Breast epithelium (tissue), 4 donors: ENCODE measurements around the gene CTRB1. TPM values are rescaled to one million over a fixed set of nuclear protein-coding genes. Genes with fewer than 3 reads are reported as not detected.

ENCODE experiments used
- DNase-seq, 2 donors: peaks; one replicate each; pipeline ENCODE4 v3.0.0-alpha.2; 2019; ENCODE audit warnings: low spot score in 2 of 2
- H3K27ac ChIP-seq, 2 donors: fragments of 200-600 bp; sonication (generic) in 1 of 2; one replicate each; pipeline ENCODE4 v1.5.1; 2016 to 2019; ENCODE audit warnings: mild to moderate bottlenecking in 1 of 2
- H3K27me3 ChIP-seq, 2 donors: fragments of 200-600 bp; sonication (generic) in 1 of 2; one replicate each; pipeline versions ENCODE4 v1.5.1 to v1.6.0; 2017 to 2019; ENCODE audit warnings: control low read depth in 1 of 2, mild to moderate bottlenecking in 1 of 2
- H3K36me3 ChIP-seq: fragments of 200-600 bp; one replicate; pipeline ENCODE4 v1.5.1; 2019
- H3K4me1 ChIP-seq, 2 donors: fragments of 200-600 bp; sonication (generic); one replicate each; pipeline ENCODE4 v1.5.1; 2016 to 2019; ENCODE audit warnings: control low read depth in 1 of 2
- H3K4me3 ChIP-seq, 3 donors: fragments of 200-600 bp; sonication (generic); 1 replicate in 2 of 3; 2 replicates in 1 of 3; pipeline ENCODE4 v1.5.1; 2016 to 2019; ENCODE audit warnings: mild to moderate bottlenecking in 3 of 3, moderate library complexity in 2 of 3
- H3K9me3 ChIP-seq, 2 donors: fragments of 200-600 bp; sonication (generic) in 1 of 2; one replicate each; pipeline ENCODE4 v1.5.1; 2016 to 2019; ENCODE audit warnings: control low read depth in 1 of 2
- POLR2A ChIP-seq: fragments of 450-650 bp; IDR thresholded peaks from one replicate; pipeline ENCODE4 v1.6.1; 2016; ENCODE audit warnings: antibody characterized with exemption, mild to moderate bottlenecking, moderate library complexity
- POLR2AphosphoS5 ChIP-seq, 3 donors: sonication (generic); formaldehyde crosslinking; IDR thresholded peaks; one replicate each; pipeline ENCODE4 v1.6.1; 2017; ENCODE audit warnings: antibody characterized with exemption in 3 of 3
- intact Hi-C: fragments of 100-400 bp; cut with DNase I; formaldehyde crosslinking; loops from one replicate; pipeline ENCODE4 v1.15.1; 2023; ENCODE audit warnings: low total_unique reads
- total RNA-seq, 3 donors: library from RNA; depleted of rRNA; stranded (reverse); fragments of >200 nt; gene quantifications; one replicate each; pipeline ENCODE4 v1.1.0, GENCODE V29; 2016
- TF ChIP-seq, protein P1 (sequence below), 3 donors: fragments of 450-650 bp; IDR thresholded peaks; one replicate each; pipeline ENCODE4 v1.5.1; 2016 to 2017; ENCODE audit warnings: antibody characterized with exemption in 3 of 3, mild to moderate bottlenecking in 3 of 3, moderate library complexity in 3 of 3

Gene CTRB1
- total RNA-seq, result not detected

DNA sequence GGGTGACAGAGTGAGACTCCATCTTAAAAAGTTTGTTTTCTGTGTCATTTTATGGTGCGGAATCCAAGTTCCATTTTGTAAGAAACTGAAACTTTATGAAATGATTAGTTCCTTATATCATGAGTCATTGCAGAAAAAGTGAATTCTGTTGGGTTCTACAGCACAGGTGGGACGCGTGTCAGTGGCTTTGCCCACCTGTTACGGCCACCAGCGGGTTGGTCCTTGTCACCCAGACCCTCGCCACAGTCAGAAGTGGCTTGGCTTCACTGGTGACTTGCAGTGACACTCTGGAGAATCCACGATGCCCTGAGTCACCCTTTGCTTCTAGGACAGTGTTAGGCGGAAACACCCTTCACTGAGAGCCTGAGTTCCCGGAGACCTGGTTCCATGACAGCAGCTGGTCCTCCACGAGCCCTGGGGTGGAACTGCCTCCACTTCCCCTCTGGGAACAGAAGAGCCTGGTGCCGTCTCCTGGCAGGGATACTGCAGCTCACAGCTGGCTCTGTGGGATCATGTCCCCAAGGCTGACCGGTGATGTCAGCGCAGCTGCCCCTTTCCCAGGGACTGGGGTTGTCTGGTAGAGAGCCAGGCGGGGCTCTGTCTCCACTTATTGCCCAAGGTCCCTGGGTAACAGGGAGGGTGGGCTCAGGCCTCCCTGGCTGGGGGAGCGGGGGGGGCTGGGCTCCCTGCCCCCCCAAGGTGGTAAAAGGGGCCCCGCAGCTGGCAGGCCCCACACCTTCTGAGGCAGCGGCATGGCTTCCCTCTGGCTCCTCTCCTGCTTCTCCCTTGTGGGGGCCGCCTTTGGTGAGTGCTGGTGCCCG is at the start of gene CTRB1:
TSS of gene CTRB1 (plus strand) at position 733 of the 821 bp plus-strand sequence. CDS start at position 753, 20 bp downstream.
- Histone ChIP-seq H3K4me3 (no peak within 1 kb of the TSS), H3K27me3 (no peaks in the 10 kb centered on the region), H3K4me1 (no peaks in the 10 kb centered on the region), H3K36me3 (no peaks in the 10 kb centered on the region), H3K9me3 (no peaks in the 10 kb centered on the region), H3K27ac (no peak within 1 kb of the TSS)
- DNase-seq, result no peak
- intact Hi-C loops, result no loop called here
- TF ChIP-seq POLR2AphosphoS5 (IDR thresholded peaks at IDR 0.05) (no peak), POLR2A (no peak)
- TF ChIP-seq, protein P1, sequence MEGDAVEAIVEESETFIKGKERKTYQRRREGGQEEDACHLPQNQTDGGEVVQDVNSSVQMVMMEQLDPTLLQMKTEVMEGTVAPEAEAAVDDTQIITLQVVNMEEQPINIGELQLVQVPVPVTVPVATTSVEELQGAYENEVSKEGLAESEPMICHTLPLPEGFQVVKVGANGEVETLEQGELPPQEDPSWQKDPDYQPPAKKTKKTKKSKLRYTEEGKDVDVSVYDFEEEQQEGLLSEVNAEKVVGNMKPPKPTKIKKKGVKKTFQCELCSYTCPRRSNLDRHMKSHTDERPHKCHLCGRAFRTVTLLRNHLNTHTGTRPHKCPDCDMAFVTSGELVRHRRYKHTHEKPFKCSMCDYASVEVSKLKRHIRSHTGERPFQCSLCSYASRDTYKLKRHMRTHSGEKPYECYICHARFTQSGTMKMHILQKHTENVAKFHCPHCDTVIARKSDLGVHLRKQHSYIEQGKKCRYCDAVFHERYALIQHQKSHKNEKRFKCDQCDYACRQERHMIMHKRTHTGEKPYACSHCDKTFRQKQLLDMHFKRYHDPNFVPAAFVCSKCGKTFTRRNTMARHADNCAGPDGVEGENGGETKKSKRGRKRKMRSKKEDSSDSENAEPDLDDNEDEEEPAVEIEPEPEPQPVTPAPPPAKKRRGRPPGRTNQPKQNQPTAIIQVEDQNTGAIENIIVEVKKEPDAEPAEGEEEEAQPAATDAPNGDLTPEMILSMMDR (IDR thresholded peaks at IDR 0.05), result no peak

DNA sequence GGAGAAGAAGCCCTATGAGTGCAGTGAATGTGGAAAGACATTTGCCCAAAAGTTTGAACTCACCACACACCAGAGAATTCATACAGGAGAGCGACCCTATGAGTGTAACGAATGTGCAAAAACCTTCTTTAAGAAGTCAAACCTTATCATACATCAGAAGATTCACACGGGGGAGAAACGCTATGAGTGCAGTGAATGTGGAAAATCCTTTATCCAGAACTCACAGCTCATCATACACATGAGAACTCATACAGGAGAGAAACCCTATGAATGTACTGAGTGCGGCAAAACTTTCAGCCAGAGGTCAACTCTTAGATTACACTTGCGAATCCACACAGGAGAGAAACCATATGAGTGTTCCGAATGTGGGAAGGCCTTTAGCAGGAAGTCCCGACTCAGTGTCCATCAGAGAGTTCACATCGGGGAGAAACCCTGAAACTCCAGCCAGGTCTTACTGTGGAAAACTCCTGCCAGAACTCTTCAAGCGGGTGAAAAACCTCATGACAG is 48.8 kb upstream of the CTRB1 start:
- Histone ChIP-seq H3K27ac (no peak overlapping the region), H3K27me3 (no peaks in the 10 kb centered on the region), H3K4me1 (no peaks in the 10 kb centered on the region), H3K36me3 (no peaks in the 10 kb centered on the region), H3K9me3 (peaks cover 35 to 39% of the 10 kb centered on the region in 2 donors), H3K4me3 (no peak overlapping the region)
- intact Hi-C loops, result no loop called here
- TF ChIP-seq, protein P1 (IDR thresholded peaks at IDR 0.05), result no peak
- TF ChIP-seq POLR2AphosphoS5 (IDR thresholded peaks at IDR 0.05), result no peak
- TF ChIP-seq POLR2A, result no peak
- no peak for DNase-seq

DNA sequence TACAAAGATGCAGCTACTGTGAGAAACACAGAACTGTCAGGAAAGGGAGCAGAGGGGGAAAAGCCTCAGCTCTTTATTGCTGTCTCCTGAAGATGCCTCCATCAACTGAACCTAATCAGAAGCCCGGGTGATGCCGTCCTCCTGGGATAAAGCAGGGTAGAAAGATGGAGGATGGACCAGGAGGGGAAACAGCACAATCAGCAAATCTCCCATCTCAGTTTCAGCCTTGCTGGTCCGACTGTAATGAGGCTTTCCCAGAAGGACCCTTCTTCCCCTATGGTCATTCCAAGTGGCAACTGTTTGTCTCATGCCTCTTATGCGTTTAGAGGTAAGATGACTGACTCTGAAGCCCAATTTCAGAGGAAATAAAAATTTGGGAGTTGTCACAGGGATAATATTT is 46.2 kb upstream of the CTRB1 start:
- Histone ChIP-seq H3K4me1 (no peaks in the 10 kb centered on the region), H3K9me3 (peaks cover 56 to 62% of the 10 kb centered on the region in 2 donors), H3K27ac (no peak overlapping the region), H3K36me3 (no peaks in the 10 kb centered on the region), H3K27me3 (no peaks in the 10 kb centered on the region), H3K4me3 (no peak overlapping the region)
- no peak for DNase-seq
- intact Hi-C loops, result no loop called here
- TF ChIP-seq, protein P1 (IDR thresholded peaks at IDR 0.05), result no peak
- TF ChIP-seq POLR2A (no peak), POLR2AphosphoS5 (IDR thresholded peaks at IDR 0.05) (no peak)

DNA sequence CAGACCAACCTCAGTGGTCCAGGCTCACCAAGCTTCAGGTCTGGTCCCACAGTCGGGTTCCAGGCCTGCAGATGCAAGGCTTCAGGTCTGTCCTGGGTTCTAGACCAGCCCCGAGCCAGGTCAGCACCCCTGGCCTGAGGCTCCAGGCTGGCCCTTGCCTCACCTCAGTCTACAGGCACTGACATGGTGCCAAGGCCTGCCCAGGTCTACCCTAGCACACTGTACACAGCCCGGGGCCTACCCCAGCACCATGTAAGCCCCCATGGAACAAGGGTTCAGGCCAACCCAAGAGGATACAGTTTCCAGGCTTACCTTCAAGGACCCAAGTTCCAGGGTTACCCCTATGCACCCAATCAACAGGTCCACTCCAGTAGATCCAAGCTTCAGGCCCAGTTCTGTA is 43.7 kb upstream of the CTRB1 start:
- intact Hi-C loops, result no loop called here
- Histone ChIP-seq H3K4me1 (no peaks in the 10 kb centered on the region), H3K36me3 (no peaks in the 10 kb centered on the region), H3K27ac (no peak overlapping the region), H3K9me3 (peaks cover 44 to 51% of the 10 kb centered on the region in 2 donors), H3K27me3 (no peaks in the 10 kb centered on the region), H3K4me3 (no peak overlapping the region)
- DNase-seq, result no peak
- TF ChIP-seq, protein P1 (IDR thresholded peaks at IDR 0.05), result no peak
- no peak for TF ChIP-seq POLR2A
- no peak for TF ChIP-seq POLR2AphosphoS5 (IDR thresholded peaks at IDR 0.05)

DNA sequence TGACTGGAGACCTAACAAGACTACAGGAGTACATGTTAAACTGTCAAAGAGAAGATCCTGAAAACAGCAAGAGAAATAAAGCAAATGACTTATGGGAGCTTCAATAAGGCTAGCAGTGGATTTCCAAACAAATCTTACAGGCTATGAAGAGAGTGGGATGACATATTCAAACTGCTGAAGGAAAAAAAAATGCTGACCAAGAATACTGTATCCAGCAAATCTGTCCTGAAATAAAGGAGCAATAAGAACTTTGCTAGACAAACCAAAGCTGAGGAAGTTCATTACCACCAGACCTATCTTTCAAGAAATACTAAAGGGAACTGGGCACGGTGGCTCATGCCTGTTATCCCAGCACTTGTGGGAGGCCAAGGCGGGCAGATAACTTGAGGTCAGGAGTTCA is 41.9 kb upstream of the CTRB1 start:
- Histone ChIP-seq H3K4me3 (no peak overlapping the region), H3K27me3 (no peaks in the 10 kb centered on the region), H3K27ac (no peak overlapping the region), H3K9me3 (peaks cover 36 to 41% of the 10 kb centered on the region in 2 donors), H3K4me1 (no peaks in the 10 kb centered on the region), H3K36me3 (no peaks in the 10 kb centered on the region)
- DNase-seq, result no peak
- intact Hi-C loops, result no loop called here
- TF ChIP-seq POLR2AphosphoS5 (IDR thresholded peaks at IDR 0.05), result no peak
- no peak for TF ChIP-seq POLR2A
- TF ChIP-seq, protein P1 (IDR thresholded peaks at IDR 0.05), result no peak
